22Rv1 (cell line): Measurements from ENCODE around the gene DOK6.

Experiments used
- CTCF ChIP-seq: fragments of 450-650 bp; IDR thresholded peaks from 2 replicates; pipeline ENCODE4 v1.5.1; 2017; ENCODE audit warnings: mild to moderate bottlenecking
- ZFX ChIP-seq: fragments of 450-650 bp; IDR thresholded peaks from 2 replicates; pipeline ENCODE4 v1.6.1; 2017; ENCODE audit warnings: antibody characterized with exemption, borderline replicate concordance

GRCh38 chr18:69559604-69560003 lies 158.9 kb downstream of the DOK6 start:
- TF ChIP-seq ZFX = no peak
- TF ChIP-seq CTCF = no peak
